ENCODE data around the gene MYLIP.

Gene MYLIP

DNA sequence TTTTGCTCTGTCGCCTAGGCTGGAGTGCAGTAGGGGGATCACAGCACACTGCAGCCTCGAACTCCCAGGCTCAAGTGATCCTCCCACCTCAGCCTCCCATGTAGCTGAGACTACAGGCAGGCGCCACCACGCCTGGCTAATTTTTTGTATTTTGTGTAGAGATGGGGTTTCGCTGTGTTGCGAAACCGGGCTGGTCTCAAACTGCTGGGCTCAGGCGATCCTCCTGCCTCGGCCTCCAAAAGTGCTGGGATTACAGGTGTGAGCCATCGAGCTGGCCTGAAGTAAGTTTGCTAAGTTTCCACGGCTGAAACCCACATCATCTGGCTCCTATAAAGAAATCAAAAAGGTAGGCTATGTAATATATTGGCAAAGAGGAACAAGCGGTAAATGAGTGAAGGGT, 1.4 kb upstream of the MYLIP start:
- no peak for TF ChIP-seq EZH2phosphoT487 (IDR thresholded peaks at IDR 0.05; ENCODE audit: borderline replicate concordance)
- TF ChIP-seq, protein P1, sequence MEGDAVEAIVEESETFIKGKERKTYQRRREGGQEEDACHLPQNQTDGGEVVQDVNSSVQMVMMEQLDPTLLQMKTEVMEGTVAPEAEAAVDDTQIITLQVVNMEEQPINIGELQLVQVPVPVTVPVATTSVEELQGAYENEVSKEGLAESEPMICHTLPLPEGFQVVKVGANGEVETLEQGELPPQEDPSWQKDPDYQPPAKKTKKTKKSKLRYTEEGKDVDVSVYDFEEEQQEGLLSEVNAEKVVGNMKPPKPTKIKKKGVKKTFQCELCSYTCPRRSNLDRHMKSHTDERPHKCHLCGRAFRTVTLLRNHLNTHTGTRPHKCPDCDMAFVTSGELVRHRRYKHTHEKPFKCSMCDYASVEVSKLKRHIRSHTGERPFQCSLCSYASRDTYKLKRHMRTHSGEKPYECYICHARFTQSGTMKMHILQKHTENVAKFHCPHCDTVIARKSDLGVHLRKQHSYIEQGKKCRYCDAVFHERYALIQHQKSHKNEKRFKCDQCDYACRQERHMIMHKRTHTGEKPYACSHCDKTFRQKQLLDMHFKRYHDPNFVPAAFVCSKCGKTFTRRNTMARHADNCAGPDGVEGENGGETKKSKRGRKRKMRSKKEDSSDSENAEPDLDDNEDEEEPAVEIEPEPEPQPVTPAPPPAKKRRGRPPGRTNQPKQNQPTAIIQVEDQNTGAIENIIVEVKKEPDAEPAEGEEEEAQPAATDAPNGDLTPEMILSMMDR (conservative IDR thresholded peaks at IDR 0.05; ENCODE audit: low read length): no peak
- Histone ChIP-seq H3F3A (ENCODE audit: low read depth) (0 out of 2 replicates have a peak, but pooled peaks cover 5% of the 10 kb centered on the region), H3K79me2 (ENCODE audit: insufficient read depth, low read length) (peaks cover 36% of the 10 kb centered on the region), H3K9ac (ENCODE audit: low read depth, low read length, poor library complexity, severe bottlenecking) (no peak overlapping the region), H4K20me1 (ENCODE audit: insufficient read depth, low read length, poor library complexity, severe bottlenecking) (peaks cover 29% of the 10 kb centered on the region), H3K27me3 (ENCODE audit: insufficient read depth, low read length, poor library complexity, severe bottlenecking) (no peaks in the 10 kb centered on the region), H3K9me3 (ENCODE audit: insufficient read depth, low read depth, low read length) (no peaks in the 10 kb centered on the region), H3K4me3 (ENCODE audit: low read length, poor library complexity, severe bottlenecking) (no peak overlapping the region), H3K36me3 (ENCODE audit: insufficient read depth, low read length) (no peaks in the 10 kb centered on the region), H3K9me2 (replicated peaks; ENCODE audit: low read depth, low read length) (no peaks in the 10 kb centered on the region), H2AFZ (ENCODE audit: low read length) (no peak overlapping the region), H3K4me2 (ENCODE audit: low read depth, low read length, poor library complexity, severe bottlenecking) (no peak overlapping the region), H3K4me1 (ENCODE audit: insufficient read depth, low read length, poor library complexity, severe bottlenecking) (peaks cover 23% of the 10 kb centered on the region)

DNA sequence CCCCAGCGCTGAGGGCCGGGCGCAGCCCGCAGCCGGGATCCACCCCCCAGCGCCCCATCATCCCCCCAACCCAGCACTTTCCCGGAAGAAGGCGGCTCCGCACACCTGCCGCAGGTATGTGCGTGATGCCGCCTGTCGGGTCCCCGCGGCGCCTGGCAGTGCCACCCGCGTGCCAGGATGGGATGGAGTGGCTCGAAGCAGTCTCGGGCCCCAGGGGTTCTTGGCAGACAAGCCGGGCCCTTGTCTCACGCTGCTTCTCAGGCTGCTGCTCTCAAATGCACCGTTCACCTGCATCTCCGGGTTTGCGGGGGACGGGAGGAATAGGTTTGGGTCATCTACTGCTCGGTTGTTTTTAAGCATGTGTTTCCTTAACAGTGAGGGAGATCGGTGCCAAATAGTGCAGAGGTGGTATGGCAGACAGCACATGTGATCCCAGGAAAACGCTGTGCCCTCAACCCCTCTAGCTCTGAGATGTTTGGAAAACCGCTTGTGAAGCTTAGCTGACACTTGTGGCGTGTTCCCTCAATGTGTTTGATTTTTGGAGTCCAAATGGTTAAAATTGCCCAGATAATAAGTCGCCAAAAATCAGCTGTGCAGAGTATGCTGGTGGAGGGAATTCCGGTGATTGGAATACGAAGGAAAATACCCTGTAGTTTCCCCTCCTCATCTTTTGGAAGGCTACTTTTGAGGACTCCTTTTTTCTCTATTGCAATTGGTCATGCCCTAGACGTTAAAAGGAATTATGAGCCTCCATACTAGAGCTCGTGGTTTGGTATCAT, 926 bp downstream of the MYLIP start:
- H3K4me1 ChIP-seq (ENCODE audit: insufficient read depth, low read length, poor library complexity, severe bottlenecking): peaks cover 46% of the 10 kb centered on the region
- peak overlapping the region; percentile 88 for H3K4me3 ChIP-seq (ENCODE audit: low read length, poor library complexity, severe bottlenecking)
- H3K9ac ChIP-seq (ENCODE audit: low read depth, low read length, poor library complexity, severe bottlenecking): peak overlapping the region; percentile 93
- H3K27me3 ChIP-seq (ENCODE audit: insufficient read depth, low read length, poor library complexity, severe bottlenecking): no peaks in the 10 kb centered on the region
- TF ChIP-seq, protein P1 (conservative IDR thresholded peaks at IDR 0.05; ENCODE audit: low read length): no peak
- no peak for TF ChIP-seq EZH2phosphoT487 (IDR thresholded peaks at IDR 0.05; ENCODE audit: borderline replicate concordance)
- H2AFZ ChIP-seq (ENCODE audit: low read length): no peak overlapping the region
- peak overlapping the region; percentile 94 for H3K4me2 ChIP-seq (ENCODE audit: low read depth, low read length, poor library complexity, severe bottlenecking)
- H3K36me3 ChIP-seq (ENCODE audit: insufficient read depth, low read length): no peaks in the 10 kb centered on the region
- H4K20me1 ChIP-seq (ENCODE audit: insufficient read depth, low read length, poor library complexity, severe bottlenecking): peaks cover 53% of the 10 kb centered on the region
- H3K9me3 ChIP-seq (ENCODE audit: insufficient read depth, low read depth, low read length): no peaks in the 10 kb centered on the region
- peaks cover 59% of the 10 kb centered on the region for H3K79me2 ChIP-seq (ENCODE audit: insufficient read depth, low read length)
- H3K9me2 ChIP-seq (replicated peaks; ENCODE audit: low read depth, low read length): no peaks in the 10 kb centered on the region
- H3F3A ChIP-seq (ENCODE audit: low read depth): 0 out of 2 replicates have a peak, but pooled peaks cover 5% of the 10 kb centered on the region

DNA sequence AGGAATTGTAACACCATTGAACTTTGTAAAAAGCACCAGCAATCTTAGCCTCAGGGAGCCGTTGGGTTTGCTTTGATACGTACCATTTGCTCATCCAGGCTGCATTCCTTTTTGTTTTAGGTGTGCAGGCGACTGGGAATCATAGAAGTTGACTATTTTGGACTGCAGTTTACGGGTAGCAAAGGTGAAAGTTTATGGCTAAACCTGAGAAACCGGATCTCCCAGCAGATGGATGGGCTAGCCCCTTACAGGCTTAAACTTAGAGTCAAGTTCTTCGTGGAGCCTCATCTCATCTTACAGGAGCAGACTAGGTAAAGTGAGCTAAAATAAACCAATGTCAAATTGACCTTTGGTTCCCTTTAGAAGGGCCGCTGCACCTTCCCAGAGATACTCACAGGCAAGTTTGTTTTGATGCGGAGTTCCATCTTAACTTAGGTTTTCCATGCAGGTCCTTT, 1.6 kb downstream of the MYLIP start:
- H3K4me2 ChIP-seq (ENCODE audit: low read depth, low read length, poor library complexity, severe bottlenecking): peak overlapping the region; percentile 94
- no peaks in the 10 kb centered on the region for H3K9me2 ChIP-seq (replicated peaks; ENCODE audit: low read depth, low read length)
- H3K4me3 ChIP-seq (ENCODE audit: low read length, poor library complexity, severe bottlenecking): peak overlapping the region; percentile 88
- H3F3A ChIP-seq (ENCODE audit: low read depth): 0 out of 2 replicates have a peak, but pooled peaks cover 5% of the 10 kb centered on the region
- H3K36me3 ChIP-seq (ENCODE audit: insufficient read depth, low read length): no peaks in the 10 kb centered on the region
- H3K9ac ChIP-seq (ENCODE audit: low read depth, low read length, poor library complexity, severe bottlenecking): peak overlapping the region; percentile 93
- H4K20me1 ChIP-seq (ENCODE audit: insufficient read depth, low read length, poor library complexity, severe bottlenecking): peaks cover 59% of the 10 kb centered on the region
- peaks cover 66% of the 10 kb centered on the region for H3K79me2 ChIP-seq (ENCODE audit: insufficient read depth, low read length)
- peaks cover 52% of the 10 kb centered on the region for H3K4me1 ChIP-seq (ENCODE audit: insufficient read depth, low read length, poor library complexity, severe bottlenecking)
- no peaks in the 10 kb centered on the region for H3K27me3 ChIP-seq (ENCODE audit: insufficient read depth, low read length, poor library complexity, severe bottlenecking)
- no peaks in the 10 kb centered on the region for H3K9me3 ChIP-seq (ENCODE audit: insufficient read depth, low read depth, low read length)
- TF ChIP-seq, protein P1 (conservative IDR thresholded peaks at IDR 0.05; ENCODE audit: low read length): no peak
- TF ChIP-seq EZH2phosphoT487 (IDR thresholded peaks at IDR 0.05; ENCODE audit: borderline replicate concordance): no peak
- H2AFZ ChIP-seq (ENCODE audit: low read length): no peak overlapping the region

Measured in Loucy (cell line).